Measurements from ENCODE around the gene PGA5.

PGA5 gene

GRCh38 chr11:61270354-61271076, 29.5 kb downstream of the PGA5 start:
- no peak for DNase-seq

- DNase-seq, result no peak
These were observed 31.8 kb downstream of the PGA5 start for GRCh38 chr11:61272731-61273130.

- no peak for DNase-seq
These were observed 32.5 kb downstream of the PGA5 start for GRCh38 chr11:61273178-61274078.

GRCh38 chr11:61274084-61274483, 33.1 kb downstream of the PGA5 start:
- DNase-seq, result no peak

- DNase-seq, result no peak
These were observed 34.2 kb downstream of the PGA5 start for GRCh38 chr11:61275191-61275590.

GRCh38 chr11:61277186-61278000, 36.4 kb downstream of the PGA5 start:
- DNase-seq, result no peak

- DNase-seq, result no peak
These were observed 37.1 kb downstream of the PGA5 start for GRCh38 chr11:61278001-61278470.

- DNase-seq, result no peak
These were observed 39.1 kb downstream of the PGA5 start for GRCh38 chr11:61279934-61280659.

GRCh38 chr11:61280883-61281580, 40.1 kb downstream of the PGA5 start:
- no peak for DNase-seq

- DNase-seq, result no peak
These were observed 40.7 kb downstream of the PGA5 start for GRCh38 chr11:61281581-61282250.

GRCh38 chr11:61283613-61284012, 42.6 kb downstream of the PGA5 start:
- DNase-seq, result no peak

- DNase-seq, result no peak
These were observed 46.5 kb downstream of the PGA5 start for GRCh38 chr11:61287338-61287977.

- no peak for DNase-seq
These were observed 50.1 kb downstream of the PGA5 start for GRCh38 chr11:61290905-61291690.

- no peak for DNase-seq
These were observed 51.4 kb downstream of the PGA5 start for GRCh38 chr11:61292356-61292755.

- DNase-seq, result peak; percentile 11
These were observed 53.1 kb downstream of the PGA5 start for GRCh38 chr11:61293867-61294716.

- peak; percentile 41 for DNase-seq
These were observed 54.0 kb downstream of the PGA5 start, which contains the start of gene VWCE for GRCh38 chr11:61294717-61295595. VWCE (minus strand) TSS chr11:61295316; CDS start chr11:61295037, 279 bp downstream.

GRCh38 chr11:61295596-61295926, 54.6 kb downstream of the PGA5 start:
- DNase-seq, result no peak

- DNase-seq, result no peak
These were observed 56.4 kb downstream of the PGA5 start for GRCh38 chr11:61297341-61297740.
